GM19397 (cell line): ENCODE results near the gene IL11RA.
A peak's percentile ranks its signal among the peaks of the same experiment; 100 is the strongest.

Experiments used
- ATAC-seq: cut with Tn5 transposase; IDR thresholded peaks from one replicate; pipeline ENCODE4 v1.9.1; 2021; ENCODE audit warnings: mild to moderate bottlenecking, moderate library complexity; ENCODE audit not compliant: unreplicated experiment

Gene IL11RA

DNA sequence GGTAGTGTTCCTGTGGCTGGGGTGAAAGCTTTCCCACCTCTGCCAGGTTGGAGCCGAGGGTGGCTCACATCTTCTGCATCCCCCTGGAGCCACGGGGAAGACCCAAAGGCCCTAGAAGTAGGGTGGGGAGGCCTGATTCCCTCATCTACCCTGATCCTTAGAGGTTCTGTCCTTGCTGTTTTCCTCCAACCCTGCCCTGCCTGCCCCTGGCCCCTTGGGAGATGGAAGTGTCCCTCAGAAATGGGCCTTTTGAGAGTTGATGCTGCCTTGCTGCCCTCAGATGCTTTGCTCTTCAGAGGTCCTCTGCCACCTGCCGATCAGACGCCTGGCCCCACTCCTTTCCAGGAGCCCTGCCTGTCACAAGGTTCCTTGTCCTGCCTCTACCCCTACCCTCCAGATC is 32.8 kb downstream of the IL11RA start:
- no peak for ATAC-seq

DNA sequence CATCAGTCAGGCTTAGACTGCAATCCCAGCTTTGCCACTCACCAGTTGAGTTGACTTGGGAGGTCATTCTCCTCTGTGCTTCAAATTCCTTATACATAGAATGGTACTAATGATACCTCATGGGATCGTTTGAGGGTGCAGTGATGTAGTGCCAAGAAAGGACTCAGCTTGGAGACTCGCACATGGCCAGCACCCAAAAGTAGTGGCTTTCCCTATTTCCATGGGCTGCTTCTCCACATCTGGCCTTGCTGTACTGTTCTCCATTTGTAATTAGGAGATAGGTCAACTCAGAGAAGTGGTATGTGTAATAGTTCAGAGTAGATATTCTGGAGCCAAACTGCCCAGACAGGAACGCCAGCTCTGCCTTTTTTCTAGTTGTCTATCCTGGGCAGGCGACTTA is 33.6 kb downstream of the IL11RA start:
- ATAC-seq, result no peak

DNA sequence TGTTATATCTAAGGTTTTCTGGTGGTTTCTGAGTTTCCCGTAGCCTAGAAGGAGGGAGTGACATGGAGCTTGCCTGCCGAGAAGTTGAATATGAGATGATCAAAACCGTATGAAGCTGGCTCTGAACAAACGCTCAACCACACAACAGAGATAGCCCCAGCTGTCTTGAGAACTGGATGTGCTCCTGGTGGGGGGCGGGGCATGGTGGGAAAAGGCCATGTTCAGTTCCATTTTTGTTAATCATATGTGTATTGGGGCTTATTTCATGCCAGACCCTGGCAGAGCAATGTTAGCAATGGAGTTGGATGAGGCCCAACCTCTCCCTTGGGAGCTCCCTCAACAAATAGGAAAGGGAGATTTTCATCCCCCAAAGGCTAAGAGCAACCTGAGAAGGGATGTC is 34.2 kb downstream of the IL11RA start:
- no peak for ATAC-seq

DNA sequence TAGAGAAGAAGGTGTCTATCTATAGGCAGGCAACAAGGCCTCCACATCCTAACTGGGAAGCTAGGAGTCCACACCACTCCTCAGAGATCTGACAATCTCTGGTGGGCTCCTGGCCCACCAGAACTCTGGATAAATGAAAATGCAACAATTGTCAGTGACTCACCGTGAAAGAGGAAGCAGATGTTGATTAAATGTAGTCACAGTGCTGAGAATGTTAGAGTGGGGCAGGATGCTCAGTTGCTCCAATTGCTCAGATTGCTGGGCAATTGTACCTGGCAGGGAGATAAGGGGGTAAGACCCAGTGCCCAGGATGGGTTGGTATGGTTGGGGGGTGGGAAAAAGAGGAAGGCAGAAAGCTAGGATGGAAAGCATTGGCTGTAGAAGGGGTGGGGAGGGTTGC is 34.7 kb downstream of the IL11RA start:
- ATAC-seq, result no peak

DNA sequence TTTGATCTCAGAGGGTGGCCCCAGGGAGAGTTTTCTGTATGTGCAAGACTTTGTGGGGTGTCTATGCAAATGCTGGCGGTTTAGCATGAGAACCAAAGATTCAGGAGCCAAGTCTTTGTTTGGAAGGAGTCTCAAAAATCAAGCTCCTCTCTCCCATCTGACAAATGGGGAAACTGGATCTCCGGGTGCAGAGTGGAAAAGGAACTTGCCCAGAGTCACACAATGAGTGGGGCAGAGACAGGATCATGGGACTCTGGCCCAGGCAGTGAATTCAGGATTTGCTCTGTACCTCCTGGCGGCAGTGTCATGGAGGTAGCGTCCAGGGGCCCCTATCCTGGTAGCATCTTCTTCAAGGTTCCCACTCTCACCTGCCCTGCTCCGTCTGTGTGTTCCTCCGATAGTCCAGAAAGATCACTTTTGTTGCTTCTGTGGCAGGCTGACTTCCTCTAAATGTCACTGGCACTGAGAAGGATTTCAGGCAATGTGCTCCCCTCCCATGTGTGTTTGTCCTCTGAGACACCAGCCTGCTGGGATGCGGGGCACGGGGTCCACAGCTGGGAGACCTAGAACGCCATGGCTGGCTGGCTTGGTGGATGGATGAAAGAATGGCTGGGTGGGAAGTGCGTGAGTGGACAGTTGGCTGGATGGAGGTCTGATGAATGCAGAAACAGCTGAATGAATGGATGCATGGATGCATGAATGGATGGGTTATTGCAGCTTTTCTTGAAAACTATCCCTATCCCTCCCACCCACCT is 35.5 kb downstream of the IL11RA start:
- ATAC-seq, result no peak

DNA sequence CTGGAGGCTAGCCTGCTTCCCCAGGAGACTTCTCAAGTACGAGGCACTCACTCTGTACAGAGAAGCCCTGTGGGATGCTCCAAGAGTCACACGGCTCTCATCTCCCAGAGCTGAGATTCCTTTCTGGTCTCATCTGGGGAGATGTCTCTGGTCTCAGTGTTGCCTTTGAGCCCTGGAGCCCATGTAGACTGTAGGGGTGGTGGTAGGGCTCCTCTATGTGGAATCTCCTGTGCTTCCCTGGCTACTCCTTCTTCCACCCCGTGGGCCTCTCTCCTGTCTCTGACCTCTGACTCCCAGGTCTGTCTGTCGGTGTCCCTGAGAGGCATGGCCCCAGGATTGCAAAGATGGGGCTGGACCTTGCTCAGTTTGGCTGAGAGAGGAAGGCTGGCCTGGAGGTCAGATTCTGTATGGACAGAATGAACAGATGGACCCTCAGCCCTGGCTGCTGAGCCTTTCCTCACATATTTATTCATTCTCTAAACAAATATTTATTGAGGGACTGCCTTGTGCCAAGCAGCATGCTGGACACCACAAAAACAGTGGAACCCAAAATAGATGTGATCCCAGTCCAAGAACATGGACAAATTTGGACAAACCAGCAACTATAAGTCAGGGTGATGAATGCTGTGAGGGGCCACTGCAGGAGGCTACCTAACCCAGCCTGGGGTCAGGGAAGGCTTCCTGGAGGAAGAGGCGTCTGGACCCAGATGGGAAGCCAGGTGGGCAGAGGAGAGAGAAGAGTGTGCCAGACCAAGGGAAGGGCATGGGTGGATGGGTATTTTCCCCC is 36.5 kb downstream of the IL11RA start:
- ATAC-seq, result no peak

DNA sequence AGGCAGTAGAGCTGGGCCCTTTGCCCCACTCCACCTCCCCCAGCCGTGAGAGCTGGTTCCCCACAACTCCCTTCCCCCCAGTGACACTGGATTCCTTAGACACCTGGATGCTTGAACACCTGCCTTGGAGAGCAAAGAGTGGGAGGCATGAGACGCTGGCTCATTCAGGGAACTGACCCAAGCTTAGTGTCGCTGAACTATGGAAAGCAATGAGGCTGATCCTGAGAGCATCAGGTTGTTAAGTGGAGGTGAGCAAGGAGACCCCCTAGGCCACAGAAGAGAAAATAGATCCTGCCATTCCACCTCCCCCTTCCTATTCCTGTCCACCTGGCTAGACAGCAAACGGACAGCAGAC is 37.1 kb downstream of the IL11RA start:
- no peak for ATAC-seq

DNA sequence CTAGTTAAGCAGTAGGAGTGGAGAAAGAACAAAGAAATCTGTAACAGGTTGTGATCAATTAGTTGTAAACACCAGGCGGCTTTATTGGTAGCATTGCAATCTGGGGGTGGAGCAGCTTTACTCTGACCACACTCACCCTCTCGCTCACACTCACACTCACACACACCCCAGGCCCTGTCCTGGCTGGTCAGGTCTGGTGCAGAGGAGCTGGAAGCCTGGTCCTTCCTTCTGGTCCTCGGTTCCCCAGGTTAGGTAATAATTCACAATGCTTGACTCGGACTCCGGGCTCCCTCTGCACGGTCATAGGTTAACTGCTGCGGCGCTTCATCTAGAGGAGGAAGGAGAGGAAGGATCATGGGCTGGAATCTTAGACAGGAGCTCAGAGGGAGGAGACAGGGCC is 37.5 kb downstream of the IL11RA start:
- ATAC-seq, result no peak

DNA sequence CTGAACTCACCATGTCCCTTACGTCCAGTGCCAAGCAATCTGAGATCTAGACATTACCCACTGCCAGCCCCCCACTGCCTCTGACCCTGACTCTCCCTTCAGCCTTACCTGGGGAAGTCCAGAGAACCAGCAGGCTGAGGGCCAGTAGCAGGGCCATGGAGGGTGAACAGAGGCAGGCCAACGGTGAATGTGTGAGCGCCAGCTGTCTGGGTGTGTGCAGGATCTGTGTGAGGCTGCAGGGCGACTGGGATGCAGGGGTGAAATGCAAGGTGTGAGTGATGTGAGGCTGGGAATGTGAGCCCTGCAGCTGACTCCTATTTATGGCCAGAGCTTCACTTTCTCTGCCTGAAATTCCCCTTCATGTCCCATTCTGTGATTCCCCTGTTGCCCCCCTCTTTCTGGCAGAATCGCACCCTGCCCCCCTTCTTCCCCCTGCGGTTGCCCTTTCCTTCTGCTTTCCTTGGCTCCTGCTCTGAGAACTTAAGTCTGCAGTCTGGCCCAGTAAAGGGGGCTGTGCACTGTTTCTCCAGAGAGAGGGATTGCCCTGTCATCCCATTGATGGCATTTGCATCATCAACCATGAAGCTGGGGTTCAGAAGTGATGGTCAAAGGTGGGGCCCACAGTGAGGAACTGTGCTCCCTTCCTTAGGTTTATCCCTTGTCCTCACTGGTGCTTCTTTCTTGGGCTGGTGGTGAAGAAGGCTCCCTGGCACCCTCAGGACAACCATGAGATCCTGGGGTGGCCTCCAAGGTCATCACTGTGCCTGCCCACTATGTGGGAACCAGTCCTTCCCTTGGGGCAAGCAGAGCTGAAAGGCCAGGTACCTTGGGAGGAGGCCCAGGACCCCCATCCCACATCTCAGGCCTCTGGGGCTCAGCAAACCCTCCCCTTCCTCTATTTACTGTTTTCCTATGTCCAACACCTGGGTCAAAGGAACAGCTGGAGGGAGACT is 39.3 kb downstream of the IL11RA start, which contains the start of gene CCL19:
Gene CCL19, minus strand, starts transcription at position 294 of the 953 bp plus-strand sequence. Its CDS starts 137 bp downstream, at position 157.
- no peak for ATAC-seq

DNA sequence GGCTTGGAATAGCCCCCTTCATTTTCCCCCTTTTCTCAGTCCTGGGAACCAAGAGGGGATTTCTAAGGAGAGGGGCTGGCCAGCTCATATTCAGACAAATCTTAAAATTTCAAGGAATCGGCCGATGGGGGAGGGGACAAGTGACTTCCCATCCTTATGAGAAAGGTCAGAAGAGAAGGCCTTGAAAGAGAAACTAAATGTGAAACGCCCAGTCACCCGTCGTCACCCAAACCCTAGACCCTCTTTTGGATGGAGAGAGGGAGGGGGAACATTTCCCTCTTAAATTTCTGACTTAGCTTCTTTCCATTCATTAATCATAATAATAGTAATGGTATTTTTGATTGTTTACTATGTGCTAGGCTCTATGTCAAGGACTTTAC is 39.9 kb downstream of the IL11RA start:
- ATAC-seq, result no peak

DNA sequence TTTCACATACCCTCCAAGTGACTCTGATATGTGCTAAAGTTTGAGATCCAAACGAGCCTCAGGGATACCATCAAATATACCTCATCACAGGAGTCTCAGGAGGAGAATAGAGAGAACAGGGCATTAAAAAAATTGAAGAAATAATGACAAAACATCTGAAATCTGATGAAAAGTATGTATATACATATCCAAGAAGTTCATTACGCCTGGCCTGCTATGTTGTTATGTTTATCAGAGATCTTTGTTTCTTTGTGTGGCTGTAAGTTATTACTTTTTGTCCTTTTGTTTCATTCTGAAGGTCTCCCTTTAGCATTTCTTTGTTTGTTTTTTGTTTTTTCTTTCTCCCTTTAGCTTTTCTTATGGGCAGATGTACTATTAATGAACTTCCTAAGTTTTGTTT is 41.6 kb downstream of the IL11RA start:
- ATAC-seq, result no peak

DNA sequence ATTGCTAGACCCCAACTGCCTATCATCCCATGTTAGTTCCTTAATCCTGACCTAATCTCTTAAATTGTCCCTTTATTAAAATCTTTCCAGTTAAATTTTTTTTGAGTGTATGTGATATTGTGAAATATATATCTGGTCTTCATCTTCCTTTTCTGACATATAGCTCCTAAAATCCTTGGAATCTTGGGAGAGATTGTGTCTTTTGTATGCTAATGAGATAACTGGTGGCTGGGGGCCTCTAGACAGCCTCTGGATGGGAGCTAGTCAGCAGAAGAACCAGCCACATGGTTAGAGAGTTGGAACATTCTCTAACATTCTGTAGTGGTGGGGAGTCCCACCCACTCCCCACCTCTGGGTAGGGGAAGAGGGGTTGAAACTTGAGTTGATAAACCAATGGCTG is 42.8 kb downstream of the IL11RA start:
- ATAC-seq, result no peak

DNA sequence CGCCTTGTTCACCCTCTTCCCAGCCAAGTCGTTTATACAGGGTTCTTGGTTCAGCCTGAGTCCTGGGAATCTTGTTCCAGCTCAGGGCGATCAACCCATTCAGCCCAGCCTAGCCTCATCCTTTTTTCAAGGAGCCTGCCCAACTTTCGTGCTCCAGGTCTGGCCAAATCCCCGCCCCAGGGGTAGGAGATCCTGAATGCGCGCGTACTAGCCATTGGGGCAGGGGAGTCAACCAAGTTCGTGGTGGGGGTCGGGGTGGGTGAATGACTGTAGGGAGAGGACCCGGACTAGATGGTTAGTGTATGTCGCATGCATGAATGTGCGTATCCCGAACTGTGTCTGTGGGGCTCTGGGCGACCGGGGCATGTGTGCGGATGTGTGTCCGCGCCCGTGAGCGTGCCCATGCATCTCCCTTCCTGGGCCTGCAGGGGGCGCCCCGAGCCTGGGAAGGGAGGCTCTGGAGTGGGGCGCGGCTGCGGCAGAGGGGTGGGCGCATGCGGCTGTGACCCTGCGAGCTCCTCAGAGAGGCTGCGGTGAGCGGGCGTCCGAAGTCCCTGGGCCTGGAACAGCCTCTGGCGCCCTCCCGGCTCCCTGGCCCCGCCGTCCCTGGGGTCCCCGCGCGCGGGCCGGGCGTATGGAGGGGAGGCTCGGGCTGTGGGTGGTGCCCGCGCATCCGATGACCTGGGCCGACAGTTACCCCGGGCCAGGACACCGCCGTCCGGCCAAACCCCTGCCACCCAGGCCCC is 49.2 kb downstream of the IL11RA start:
- ATAC-seq, result peak; percentile 58

DNA sequence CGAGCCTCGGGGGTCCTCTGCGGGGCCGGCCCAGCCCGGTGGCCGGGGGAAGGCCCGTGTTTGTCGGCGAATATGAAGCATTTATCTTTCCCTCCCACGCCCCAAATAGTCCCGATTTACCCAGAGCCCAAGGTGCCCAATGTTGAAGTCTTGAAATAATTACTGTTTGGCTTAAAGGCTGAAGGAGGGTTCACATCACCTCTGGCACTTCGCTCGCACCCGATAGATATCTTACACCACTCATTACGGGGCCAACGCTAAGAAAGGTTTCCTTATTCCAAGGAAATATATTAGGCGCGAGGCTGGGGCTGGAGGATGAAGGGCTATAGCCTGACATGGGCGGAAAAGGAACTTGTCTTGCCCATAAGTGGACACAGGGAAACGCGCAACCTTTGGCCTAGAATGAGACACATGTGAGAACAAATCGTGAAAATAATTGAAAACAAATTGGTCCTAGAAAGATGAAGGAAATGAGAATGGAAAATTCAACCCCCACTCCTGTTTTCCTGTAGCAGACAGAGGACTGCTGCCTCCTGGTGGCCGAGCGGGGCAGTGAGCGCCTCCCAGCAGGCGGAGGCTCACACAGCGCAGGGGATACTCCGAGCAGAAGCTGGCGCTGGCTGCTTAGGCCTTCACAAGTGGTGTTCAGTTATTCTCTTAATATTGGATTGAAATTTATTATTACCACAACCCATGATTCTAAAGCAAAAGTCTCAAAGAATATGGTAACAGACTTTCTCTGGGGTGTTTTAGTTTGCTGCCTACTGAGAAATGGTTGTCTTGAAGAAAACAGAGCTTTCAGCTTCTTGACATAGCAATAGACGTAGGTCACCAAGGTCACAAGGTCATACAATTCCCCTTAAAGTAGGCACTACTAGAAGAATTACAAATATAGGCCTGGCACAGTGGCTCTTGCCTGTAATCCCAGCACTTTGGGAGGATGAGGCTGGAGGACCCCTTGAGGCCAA is 50.1 kb downstream of the IL11RA start:
- ATAC-seq, result no peak

DNA sequence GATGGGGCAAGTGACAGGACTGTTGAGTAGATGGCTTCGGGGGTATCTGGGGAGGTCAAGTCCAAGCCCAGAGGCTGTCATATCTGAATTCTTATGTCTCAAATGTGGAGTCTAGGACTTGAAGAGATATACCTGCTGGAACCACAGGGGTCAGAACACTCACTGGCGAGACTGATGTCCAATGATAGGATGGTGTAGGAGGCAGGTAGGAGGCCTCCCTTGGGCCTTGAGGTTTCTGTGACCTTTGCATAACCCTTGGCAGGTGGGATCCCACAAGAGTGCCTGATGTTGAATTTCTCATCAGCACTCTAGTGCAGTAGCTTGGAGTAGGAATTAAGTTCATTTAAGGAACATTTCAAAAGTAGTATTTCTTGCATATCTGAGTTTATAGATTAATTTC is 55.1 kb downstream of the IL11RA start:
- no peak for ATAC-seq

DNA sequence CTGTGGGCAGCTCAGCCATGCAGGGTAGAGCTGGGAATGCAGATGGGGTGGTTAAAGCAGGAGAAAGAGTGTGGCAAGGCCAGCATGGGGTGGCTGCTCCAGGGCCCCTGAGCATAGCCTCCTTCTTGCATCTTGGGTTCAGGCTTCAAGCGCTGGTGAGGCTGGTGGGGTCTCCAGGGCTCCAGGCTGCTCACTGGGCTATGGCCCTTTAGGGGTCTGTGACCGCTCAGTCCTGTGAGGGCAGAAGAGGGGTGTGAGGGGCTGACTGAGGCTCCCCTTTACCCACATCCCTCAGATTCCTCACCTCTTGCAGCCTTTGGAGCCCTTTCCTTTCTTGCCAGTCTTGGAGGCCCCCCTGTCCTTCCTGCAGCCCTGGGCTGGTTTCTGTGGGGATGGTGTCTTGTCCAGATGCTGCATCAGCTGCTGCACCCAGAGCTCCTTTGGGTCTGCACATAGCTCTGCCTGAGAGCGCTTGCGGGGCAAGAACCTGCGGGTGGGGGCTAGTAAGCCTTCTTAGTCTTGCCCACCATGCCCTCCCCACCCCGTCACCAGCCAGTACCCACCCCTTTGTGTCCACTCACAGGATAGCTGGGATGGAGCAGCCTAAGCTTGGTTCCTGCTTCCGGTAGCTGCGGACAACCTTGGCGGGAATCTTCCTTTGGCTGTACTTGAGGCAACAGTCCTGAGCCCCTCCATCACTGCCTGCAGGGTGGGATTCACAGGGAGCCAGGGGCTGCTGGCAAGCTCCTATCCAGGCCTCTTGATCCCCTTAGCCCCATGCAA is 57.4 kb downstream of the IL11RA start:
- ATAC-seq, result no peak

DNA sequence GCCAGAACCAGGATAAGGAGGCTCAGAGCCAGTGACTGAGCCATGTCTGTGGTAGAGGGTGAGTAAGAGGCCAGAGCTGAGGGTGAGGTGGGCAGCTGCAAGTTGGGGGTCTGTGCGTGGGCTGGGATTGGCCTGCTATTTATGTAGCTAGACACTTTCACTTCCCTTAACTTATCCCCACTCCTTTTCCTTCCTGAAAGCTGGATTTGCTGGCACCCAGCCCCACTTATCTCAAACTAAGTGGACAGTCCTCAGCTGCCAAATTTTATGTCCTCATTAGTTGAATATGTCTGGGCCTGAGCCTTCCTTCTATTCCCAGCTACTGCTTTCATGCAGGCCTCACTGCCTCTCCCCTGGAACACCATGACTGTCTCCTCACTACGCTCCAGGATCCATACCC is 58.0 kb downstream of the IL11RA start, which contains the start of gene CCL21:
Gene CCL21, minus strand, starts transcription at position 114 of the 400 bp plus-strand sequence. Its CDS starts 70 bp downstream, at position 44.
- ATAC-seq, result no peak
